Muscle layer of duodenum (tissue), 2 donors: ENCODE results near the gene UQCR11.

Source experiments
- H3K27ac ChIP-seq: one replicate; pipeline ENCODE4 v1.7.0; 2013; ENCODE audit warnings: mild to moderate bottlenecking, low read length
- H3K27me3 ChIP-seq: one replicate; pipeline ENCODE4 v1.7.0; 2013; ENCODE audit warnings: low read depth, mild to moderate bottlenecking, control low read depth, low read length
- H3K36me3 ChIP-seq, 2 donors: one replicate each; pipeline ENCODE4 v1.7.0; 2013; ENCODE audit warnings: low read length in 2 of 2, control low read depth in 1 of 2, mild to moderate bottlenecking in 1 of 2; ENCODE audit not compliant: insufficient read depth in 2 of 2, control insufficient read depth in 1 of 2
- H3K4me1 ChIP-seq, 2 donors: one replicate each; pipeline ENCODE4 v1.7.0; 2013; ENCODE audit warnings: low read length in 2 of 2, mild to moderate bottlenecking in 2 of 2, control low read depth in 1 of 2, moderate library complexity in 1 of 2; ENCODE audit not compliant: insufficient read depth in 2 of 2, control insufficient read depth in 1 of 2
- H3K4me3 ChIP-seq, 2 donors: one replicate each; pipeline ENCODE4 v1.7.0; 2013; ENCODE audit warnings: low read length in 2 of 2, low read depth in 1 of 2, mild to moderate bottlenecking in 1 of 2
- H3K9me3 ChIP-seq, 2 donors: one replicate each; pipeline ENCODE4 v1.7.0; 2013; ENCODE audit warnings: low read length in 2 of 2, control low read depth in 1 of 2, mild to moderate bottlenecking in 1 of 2; ENCODE audit not compliant: control insufficient read depth in 1 of 2
- donor health status: healthy.

UQCR11 gene

DNA sequence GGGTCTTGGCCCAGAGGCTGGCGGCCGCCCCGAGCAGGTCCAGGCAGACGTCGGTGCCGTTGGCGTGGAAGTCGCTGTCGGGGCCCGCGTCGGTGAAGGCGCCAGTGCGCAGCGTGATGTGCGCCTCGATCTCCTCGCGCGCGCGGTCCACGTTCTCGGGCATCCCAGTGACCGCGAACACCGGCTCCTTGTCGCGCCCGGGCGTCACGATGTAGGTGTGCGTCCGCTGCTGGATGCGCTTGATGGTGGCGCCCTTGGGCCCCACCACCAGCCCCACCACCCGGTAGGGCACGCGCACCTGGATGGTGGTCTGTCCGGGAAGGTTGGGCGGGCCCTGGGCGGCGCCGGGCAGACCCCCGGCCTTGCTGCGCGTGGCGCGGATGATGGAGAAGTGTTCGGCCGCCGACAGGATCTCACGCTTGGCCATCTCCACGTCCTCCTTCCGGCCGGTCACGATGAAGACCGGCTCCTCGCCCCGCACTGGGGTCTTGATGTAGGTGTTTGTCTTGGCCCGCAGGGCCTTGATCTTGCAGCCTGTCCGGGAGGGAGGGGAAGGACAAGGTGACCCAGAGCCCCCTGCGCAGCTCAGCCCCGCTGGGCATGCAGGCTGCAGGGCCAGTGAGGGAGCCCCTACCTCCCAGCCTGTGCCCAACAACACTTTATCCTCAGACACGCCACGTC is 48.7 kb downstream of the UQCR11 start:
- Histone ChIP-seq H3K27ac (no peak overlapping the region), H3K9me3 (no peaks in the 10 kb centered on the region), H3K36me3 (peaks cover 0 to 5% of the 10 kb centered on the region in 2 donors), H3K4me1 (no peaks in the 10 kb centered on the region), H3K4me3 (no peak overlapping the region), H3K27me3 (no peaks in the 10 kb centered on the region)

DNA sequence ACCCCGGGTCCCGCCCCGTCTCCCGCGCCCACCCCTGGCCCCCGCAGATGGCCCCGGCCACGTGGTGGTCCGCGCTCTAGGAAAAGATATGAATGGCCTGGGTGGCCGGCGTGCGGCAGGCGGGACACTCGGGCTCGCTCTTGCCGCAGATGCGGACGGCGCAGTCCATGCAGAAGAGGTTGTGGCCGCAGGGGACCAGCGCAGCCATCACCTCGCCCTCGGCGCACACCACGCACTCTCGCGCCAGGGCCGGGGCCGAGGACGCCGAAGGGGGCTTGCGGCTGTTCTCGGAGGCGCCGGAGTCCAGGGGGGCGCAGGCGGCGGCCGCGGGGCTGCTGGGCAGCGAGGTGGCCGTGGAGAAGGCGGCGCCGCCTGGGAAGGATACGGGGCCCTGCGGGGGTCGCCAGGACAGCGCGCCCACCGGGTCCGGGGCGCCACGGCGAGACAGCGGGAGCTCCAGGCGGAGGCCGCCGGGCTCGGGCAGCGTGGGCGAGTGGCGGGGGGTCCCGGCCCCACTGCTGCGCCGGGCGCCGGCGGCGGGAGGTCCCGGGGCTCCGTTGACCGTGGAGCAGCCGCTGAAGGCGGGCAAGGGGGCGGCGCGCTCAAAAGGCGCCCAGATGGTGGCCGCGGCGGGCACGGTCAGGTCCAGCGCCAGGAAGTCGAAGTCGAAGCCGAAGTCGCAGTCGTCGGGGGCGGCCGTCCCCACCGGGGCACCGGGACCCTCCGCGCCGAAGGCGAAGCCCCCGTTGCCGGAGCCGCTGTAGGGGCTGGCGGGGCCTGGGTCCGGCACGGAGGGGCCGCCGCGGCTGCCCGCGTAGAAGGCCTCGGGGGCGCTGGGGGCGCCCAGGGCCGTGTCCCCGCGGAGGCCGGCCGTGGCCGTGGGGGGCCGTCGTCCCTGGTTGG is 49.5 kb downstream of the UQCR11 start:
- H3K36me3 ChIP-seq, result peaks cover 0 to 5% of the 10 kb centered on the region in 2 donors
- no peak overlapping the region for H3K27ac ChIP-seq

DNA sequence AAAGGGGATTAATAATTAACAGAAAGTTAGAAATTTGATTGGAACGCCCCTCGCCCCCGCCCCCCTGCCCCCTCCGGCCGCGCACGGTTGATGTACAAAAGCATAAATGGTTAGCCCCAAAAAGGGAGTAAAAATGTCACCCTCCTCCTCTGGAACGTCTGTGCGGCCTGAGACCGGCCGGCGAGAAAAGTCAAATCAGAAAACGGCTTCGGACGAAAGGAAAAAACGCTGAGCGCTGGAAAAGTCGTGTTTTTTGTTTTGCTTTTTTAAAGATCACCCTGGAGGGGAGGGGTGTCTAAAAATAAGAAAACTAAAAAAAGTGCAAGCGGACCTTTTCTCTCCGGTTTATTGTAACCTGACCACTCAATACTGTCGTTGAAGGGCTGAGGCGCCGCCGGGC is 50.3 kb downstream of the UQCR11 start:
- no peaks in the 10 kb centered on the region for H3K4me1 ChIP-seq
- H3K9me3 ChIP-seq, result no peaks in the 10 kb centered on the region
- H3K27ac ChIP-seq, result no peak overlapping the region
- peaks cover 0 to 5% of the 10 kb centered on the region in 2 donors for H3K36me3 ChIP-seq
- H3K4me3 ChIP-seq, result no peak overlapping the region
- H3K27me3 ChIP-seq, result no peaks in the 10 kb centered on the region

More for the DNA sequence above, 49.5 kb downstream of the UQCR11 start:
- no peak overlapping the region for H3K4me3 ChIP-seq
- no peaks in the 10 kb centered on the region for H3K27me3 ChIP-seq
- no peaks in the 10 kb centered on the region for H3K9me3 ChIP-seq
- no peaks in the 10 kb centered on the region for H3K4me1 ChIP-seq

DNA sequence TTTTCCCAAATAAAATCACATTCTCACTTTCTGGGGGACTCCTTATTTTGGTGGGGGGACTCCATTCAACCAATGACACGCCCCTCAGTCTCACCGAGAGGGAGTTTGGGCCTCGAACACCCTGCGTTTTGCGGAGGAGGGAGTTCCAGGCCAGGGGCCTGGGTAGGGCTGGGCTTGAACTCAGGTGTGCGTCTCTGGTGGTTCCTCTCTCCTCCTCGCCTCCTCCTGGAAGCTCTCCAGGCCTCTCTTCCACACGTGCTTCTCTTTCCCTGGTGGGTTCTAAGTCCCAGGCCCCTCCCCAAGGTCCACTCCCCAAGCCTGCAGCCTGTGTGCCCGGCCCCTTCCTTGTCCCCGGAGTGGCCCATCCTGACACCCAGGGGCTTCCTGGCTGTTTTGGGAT is 51.8 kb downstream of the UQCR11 start:
- Histone ChIP-seq H3K4me3 (no peak overlapping the region), H3K9me3 (no peaks in the 10 kb centered on the region), H3K36me3 (peaks cover 0 to 5% of the 10 kb centered on the region in 2 donors), H3K27me3 (no peaks in the 10 kb centered on the region), H3K4me1 (no peaks in the 10 kb centered on the region), H3K27ac (no peak overlapping the region)

DNA sequence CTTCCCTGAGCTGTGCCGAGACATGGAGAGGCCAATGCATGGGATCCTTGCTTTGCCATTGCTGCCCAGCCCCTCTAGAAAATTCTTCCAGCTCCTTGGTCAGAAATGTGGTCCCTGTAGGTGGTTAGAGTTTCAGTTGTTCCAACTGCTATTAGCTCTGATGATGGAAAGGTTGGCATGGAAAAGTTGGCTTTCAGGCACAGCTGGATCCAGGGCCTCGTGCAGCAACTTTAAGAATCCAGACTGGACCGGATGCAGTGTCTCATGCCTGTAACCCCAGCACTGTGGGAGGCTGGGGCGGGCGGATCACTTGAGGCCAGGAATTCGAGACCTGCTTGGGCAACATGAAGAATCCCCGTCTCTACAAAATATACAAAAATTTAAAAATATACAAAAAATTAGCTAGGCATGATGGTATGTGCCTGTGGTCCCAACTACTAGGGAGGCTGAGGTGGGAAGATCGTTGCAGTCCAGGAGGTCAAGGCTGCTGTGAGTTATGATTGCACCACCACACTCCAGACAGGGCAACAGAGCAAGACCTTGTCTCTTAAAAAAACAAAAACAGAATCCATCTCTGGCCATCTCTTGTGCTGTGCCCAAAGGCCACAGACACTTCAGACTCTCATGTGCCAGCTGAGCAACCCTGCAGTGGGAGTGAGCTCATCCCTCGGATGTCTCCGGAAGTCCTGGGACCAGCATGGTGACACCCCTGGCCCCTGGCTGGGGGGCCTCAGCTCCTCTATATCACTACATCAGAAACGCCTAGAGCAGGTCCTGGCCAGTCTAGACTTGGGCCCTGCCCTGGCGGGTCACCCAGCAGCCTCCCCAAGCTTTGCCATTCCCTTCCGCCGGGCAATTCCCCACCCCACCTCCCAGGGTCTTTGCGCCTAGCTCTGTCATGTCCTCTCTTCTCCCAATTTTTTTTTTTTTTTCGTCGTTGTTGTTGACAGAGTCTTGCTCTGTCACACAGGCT is 53.9 kb downstream of the UQCR11 start:
- Histone ChIP-seq H3K4me3 (no peak overlapping the region), H3K4me1 (no peaks in the 10 kb centered on the region), H3K27ac (no peak overlapping the region), H3K36me3 (peaks cover 0 to 1% of the 10 kb centered on the region in 2 donors), H3K27me3 (no peaks in the 10 kb centered on the region), H3K9me3 (no peaks in the 10 kb centered on the region)

DNA sequence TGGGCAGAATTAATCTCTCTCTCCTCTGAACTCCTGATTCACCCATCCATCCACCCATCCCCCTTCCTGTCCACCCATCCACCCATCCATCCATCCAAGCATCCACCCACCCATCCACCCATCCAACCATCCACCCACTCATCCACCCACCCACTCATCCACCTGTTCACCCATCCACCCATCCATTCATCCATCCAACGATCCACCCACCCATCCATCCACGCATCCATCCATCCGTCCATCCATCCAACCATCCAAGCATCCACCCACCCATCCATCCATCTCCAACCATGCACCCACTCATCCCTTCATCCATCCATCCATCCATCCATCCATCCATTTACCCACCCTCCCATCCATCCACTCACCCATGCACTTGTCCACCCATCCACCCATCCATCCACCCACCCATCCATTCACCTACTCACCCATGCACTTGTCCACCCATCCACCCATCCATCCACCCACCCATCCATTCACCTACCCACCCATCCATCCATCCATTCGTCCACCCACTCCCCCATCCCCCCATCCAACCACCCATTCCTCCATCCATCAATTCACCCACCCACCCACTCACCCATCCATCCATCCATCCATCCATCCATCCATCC is 55.8 kb downstream of the UQCR11 start:
- H3K9me3 ChIP-seq, result no peaks in the 10 kb centered on the region
- peaks cover 4% of the 10 kb centered on the region for H3K27me3 ChIP-seq
- H3K27ac ChIP-seq, result no peak overlapping the region
- peaks cover 0 to 3% of the 10 kb centered on the region in 2 donors for H3K4me1 ChIP-seq
- no peaks in the 10 kb centered on the region for H3K36me3 ChIP-seq
- no peak overlapping the region for H3K4me3 ChIP-seq
